ENCODE data around the gene KLHL25.

DNA sequence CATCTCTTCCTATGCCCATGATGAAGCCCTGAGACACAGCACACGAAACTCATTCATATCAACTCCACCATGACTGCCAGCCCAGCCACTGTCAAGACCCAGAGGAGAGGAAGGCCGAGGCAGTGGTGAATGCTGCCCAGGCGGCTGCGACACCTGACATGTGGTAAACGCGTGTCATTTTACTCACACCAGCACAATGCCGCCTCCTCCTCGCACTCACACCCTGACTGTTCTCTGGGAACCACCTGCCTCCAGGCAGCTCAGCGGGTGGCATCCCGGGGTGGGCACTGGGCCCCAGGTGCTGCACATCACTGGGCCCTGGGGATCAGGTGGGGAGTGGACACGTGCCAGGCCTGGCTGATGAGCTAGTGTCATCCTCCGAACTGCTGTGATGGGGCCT is 21.5 kb downstream of the KLHL25 start:
- TF ChIP-seq ARNT (IDR thresholded peaks at IDR 0.05) = no peak
- TF ChIP-seq TARDBP (IDR thresholded peaks at IDR 0.05) = no peak
- no peak for TF ChIP-seq SP1 (IDR thresholded peaks at IDR 0.05)
- TF ChIP-seq FOXM1 (IDR thresholded peaks at IDR 0.05; ENCODE audit: borderline replicate concordance) = no peak
- no peak for TF ChIP-seq LEF1 (IDR thresholded peaks at IDR 0.05; ENCODE audit: borderline replicate concordance)
- TF ChIP-seq FOXA1 (IDR thresholded peaks at IDR 0.05) = no peak
- TF ChIP-seq HDGF (IDR thresholded peaks at IDR 0.05; ENCODE audit: borderline replicate concordance) = no peak

Data from HEK293T (cell line).